GM19324 (cell line): Measurements from ENCODE around the gene ACTG1.

Source experiments
- ATAC-seq: cut with Tn5 transposase; IDR thresholded peaks from one replicate; pipeline ENCODE4 v1.9.1; 2021; ENCODE audit warnings: mild to moderate bottlenecking, moderate library complexity; ENCODE audit not compliant: unreplicated experiment, low FRiP score

Gene ACTG1

DNA sequence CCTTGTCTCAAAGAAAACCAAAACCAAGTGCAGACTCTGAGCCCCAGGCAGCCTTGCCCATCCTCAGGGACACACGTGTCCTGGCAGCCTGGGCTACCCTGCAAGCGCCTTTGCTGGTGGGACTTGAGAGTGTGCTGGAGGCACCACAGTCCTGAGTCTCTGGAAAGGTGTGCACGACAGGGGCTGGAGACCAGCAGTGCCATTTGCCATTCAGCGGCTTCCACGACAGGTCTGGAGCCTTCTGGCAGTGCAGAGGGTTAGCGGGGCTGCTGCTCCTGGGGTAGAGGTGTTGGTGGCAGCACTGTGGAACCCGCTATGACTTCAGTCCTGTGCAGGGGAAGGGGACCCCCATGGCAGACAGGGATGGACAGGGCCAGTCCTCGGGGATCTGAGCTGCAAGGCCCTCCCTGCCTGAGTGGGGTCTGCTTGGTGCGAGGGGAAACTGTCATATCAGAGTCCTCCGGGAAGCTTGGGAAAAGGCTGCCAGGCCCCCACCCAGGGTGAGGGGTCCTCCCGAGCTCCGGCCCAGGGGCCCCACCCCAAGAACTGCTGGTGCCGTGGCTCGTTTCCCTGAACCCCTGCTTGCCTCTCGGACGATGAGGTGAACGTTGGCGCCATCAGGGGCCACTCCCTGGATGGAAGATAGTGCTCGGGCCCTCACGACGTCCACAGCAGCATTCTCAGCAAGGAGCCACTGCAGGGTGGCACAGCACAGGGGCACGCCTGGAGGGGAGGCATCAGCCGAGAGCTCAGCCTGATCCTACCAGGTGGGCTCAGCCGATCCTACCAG is 32.8 kb upstream of the ACTG1 start:
- ATAC-seq, result no peak

DNA sequence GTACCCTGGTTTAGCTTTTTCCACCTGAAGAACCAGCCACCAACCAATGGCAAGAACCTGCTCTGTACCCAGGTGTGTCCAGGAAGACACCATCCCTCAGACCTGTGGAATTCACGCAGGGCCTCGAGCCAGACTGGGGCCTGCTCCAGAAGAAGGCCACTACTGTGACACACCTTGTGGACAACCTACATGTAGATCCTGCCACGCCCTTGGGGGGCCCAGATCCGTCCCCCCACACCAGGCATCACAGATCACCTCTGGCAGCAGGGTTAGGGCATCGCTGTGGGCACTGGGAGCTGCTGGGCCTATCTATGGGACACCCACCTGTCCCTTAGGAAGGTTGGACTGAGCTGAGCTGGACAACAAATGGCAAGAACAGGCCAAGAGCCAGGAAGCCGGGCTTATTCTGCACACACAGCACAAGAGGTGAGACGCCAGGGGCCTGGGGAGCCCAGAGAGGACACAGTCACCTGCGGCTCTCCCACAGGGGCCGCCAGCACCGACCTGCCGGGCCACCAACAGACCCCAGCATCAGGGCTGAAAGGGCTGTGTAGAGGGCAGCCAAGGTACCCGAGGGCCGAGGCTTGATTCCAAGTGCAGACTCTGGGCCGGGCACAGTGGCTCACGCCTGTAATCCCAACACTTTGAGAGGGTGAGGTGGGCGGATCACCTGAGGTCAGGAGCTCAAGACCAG is 31.8 kb upstream of the ACTG1 start:
- ATAC-seq, result no peak

DNA sequence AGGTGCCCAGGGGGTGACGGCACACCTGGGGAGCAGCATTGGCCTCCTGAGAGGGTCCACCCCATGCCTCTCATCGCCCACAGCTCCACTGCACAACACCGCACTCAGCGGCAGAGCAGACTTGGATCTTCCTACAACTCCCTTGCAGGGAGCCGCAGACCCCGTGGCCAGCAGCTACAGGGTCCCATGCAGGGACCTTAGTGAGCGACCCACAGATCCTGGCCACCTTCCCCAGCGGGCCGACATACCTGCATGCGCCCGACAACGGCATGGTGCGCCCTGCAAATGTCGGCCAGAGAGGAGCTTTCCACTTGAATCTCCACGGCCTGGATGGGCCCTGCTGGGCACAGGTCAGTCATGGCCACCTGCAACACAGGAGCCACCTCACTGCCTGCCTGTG is 31.2 kb upstream of the ACTG1 start:
- ATAC-seq, result no peak

DNA sequence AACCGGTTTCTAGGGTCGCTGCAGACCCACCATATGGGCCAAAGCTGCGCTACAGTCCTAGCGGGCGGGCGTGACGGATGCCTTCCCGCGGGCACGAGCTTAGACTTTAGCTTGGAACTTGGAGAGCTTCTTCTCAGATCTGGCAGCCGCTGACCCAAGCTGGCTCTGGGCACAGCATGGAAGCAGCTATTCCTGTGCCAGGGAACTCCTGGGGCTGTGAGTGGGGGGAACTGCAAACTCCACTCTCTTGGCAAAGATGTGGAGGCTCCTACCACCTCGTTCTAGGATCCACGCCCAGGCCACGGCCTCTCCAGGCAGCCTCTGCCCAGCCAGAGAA is 30.7 kb upstream of the ACTG1 start:
- no peak for ATAC-seq

DNA sequence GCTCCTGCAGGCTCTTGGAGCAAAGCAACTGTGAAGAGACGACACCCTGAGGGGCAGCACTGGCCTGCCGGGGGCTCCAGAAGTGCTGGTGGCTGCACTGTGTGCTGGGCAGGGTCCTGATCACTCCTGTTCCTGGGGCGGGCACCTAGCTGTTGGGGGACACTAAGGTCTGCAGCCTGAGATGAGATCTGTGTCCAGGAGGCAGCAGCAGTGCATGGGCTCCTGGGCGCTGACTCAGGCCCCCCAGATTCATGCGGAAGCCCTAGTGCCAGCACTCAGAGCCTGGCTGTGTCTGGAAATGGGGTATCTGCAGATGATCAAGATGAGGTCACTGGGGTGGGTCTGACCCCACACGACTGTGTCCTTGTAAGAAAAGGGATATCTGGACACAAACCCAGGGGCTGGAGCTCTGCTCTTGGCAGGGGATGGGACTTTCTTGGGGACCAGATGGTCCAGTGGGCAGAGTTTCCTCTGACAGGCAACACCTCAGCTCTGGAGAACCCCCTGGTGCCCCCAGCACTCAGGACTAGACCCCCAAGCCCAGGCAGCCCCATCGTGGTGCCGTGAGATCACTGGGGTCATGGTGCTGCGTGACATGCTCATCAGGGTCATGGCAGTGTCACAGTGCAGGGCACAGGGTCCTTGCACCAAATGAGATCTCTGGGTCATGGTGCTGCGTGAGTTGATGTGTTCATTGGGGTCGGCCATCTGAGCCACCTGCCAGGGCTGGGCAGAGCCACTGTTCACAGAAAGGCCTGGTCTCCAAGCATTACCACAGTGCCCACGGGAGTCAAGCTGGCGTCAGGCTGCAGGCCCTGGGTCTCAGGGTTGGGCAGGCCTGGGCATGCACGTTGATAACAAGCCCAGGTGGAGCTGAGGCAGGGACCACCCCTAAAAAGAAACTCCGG is 30.1 kb upstream of the ACTG1 start:
- no peak for ATAC-seq

DNA sequence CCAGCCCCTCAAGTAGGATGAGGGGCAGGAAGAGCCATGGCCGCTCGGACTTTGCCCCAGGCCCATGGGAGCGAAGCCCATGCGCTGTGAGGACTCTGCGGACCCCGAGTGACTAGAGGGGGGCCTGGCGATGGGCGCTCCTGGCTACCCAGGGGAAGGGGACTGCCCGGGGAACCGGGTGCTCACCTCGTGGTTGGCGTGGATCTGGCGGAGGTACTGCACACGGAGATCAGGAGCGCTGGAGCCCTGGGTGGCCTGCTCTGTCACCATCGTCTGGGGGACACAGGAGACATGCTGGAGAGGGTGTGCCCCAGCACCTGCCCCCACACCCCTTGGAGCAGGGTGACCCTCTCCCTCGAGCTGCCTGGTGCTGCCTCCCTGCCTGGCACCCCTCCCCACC is 28.5 kb upstream of the ACTG1 start:
- ATAC-seq, result no peak

DNA sequence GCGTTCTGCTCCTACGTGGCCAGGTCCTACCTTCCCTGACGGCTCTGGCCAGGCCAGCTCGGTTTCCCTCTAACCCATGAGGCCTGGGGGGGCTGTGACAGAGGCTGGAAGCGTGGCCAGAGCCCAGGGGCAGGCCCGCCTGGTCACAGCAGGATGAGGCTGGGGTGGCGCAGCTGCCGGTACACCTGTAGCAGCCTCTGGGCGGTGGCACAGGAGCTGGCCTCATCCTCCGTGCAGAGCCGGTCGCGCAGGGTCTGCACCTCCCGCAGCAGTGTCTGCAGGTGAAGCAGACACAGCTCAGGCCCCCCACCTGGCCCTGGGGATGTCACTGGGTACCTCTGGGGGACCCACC is 28.1 kb upstream of the ACTG1 start:
- no peak for ATAC-seq

DNA sequence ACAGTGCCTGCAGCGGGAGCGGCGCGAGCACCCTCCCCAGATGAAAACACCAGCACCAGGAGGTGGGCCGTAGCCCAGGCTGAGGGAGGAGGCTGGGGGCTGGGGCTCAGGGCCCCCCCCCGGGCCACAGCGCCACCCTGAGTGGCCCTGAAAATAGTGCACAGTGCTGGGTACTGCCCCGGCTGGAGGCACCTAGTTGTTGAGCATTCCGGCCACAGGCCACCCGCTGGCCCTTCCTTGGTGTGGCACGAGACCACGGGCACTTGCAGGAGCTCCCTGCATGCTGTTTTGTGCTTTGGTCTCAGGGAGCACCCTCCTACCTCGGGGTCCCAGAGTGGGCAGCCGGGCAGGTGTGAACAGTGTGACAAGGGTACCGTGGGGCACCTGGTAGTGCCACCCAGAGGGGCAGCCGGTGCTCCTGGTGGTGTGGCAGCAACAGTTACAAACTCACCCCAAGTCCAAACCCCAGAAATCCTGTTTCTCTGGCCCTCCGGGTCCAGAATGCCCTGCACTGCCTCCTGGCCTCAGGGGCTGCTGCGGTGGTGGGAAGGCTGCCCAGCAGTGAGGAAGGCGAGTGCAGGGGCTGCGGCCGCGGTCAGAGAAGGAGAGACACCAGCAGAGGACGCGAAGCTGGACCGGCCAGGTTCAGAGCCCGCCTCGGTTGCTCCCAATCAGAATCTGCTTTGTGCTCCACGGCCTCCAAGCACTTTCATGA is 27.5 kb upstream of the ACTG1 start:
- no peak for ATAC-seq

DNA sequence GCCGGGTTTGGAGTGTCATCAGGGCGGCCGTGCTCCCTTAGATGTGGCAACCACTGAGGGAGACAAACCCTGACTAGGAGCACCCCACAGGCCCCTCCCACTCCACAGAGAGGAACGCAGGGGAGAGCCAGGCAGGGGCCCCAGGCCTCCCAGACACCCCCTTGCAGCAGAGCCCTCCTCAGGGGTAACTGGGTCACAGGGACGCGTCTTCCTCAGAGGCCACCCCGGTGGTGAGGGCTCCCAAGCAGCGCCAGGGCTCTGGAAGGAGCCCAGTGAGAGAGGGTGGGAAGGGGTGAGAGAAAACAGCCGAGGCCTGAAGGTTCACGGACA is 26.9 kb upstream of the ACTG1 start:
- ATAC-seq, result no peak

DNA sequence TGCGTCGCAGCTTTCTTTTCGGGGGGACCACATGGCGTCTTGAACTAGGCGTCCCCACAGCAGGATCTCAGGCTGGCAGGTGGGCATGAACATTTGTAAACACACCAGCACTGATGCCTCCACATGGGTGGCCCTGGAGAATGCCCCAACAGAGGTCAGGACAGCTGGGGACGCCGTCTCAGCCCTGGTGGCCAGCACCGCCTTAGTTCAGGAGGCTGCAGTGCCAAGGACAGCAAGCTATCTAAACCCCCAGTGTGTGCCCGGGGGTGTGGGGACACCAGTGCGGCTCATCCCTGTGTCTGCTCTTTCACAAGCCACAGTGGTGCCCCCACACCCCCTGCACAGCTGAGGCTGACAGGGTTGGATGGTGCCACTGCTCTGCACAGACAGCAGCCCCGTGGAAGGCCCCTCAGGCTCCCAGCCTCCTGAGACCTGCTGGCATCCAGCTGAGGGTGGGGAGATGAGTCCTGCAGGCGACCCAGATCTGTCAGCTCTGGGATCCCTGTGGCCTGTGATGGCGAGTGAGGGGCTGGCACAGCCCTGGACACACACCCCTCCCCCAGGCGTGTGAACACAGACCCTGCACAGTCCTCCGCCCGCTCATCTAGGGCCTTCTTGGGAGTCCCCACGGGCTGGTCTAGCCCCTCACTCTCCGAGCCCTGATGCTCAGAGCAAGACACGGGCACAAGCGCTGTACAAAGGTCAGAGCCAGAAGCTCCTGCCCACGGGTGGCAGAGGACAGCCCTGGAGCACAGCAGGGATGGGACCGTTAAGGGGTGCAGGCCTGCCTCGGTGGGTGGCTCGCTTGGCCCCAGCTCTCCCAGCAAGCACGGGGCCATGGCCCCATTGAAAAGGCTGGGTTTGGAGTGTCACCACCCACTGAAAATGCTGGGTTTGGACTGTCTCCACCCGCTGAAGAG is 26.3 kb upstream of the ACTG1 start:
- ATAC-seq, result no peak

DNA sequence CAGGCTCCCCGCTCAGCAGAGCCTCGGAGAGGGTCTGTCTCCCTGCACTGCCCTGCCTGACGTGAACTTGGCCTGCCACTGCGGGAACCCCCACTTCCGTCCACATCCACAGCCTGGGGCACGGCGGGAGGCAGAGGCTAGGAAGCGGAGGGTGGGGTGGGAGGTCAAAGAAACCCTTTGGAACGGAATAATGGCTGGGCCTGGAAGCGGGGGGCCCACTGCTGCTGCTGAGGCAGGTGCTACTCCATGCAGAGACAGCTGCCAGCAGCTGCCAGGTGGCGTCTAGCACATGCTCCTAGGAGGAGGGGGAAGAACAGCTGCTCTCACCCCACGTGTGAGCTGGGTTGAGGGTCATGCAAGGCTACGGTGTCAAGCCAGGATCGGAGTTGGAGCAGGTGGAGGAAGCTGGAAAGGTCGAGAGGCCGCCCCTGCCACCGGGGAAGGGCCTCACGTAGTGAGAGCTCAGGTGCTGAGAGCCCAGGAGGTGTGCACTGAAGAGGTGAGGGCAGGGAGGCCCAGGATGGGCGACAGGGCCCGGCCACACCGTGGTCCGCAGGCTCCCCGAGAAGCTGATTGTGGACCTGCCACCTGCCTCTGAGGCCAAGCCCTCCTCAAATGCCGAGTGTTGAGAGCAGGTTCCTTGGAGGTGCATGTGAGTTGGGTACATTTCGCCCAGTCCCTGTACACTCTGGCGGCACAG is 25.4 kb upstream of the ACTG1 start:
- ATAC-seq, result no peak

DNA sequence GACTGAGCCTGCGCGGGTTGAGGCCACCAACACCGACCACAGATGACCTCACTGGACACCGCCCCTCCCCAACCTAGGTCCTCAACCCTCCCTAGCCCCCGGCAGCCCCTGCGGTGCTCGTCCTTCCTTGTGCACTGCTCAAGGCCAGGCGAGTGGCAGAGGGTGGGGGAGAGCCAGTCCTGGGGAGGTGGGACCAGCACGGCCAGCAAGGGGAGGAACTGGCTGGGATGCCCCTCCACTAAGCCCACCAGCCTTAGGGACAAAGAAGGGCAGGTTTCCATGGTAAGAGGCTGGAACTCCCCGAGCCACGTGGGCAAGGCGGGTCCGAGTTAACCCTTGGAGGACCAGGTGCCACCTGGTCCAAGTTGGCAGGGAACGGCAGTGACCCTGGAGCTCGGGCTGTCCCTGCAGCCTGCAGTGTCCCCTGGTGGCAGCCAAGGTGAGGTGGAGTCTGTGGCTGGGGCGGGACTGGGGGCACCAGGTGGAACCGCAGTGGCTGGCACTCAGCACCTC is 24.8 kb upstream of the ACTG1 start:
- no peak for ATAC-seq

DNA sequence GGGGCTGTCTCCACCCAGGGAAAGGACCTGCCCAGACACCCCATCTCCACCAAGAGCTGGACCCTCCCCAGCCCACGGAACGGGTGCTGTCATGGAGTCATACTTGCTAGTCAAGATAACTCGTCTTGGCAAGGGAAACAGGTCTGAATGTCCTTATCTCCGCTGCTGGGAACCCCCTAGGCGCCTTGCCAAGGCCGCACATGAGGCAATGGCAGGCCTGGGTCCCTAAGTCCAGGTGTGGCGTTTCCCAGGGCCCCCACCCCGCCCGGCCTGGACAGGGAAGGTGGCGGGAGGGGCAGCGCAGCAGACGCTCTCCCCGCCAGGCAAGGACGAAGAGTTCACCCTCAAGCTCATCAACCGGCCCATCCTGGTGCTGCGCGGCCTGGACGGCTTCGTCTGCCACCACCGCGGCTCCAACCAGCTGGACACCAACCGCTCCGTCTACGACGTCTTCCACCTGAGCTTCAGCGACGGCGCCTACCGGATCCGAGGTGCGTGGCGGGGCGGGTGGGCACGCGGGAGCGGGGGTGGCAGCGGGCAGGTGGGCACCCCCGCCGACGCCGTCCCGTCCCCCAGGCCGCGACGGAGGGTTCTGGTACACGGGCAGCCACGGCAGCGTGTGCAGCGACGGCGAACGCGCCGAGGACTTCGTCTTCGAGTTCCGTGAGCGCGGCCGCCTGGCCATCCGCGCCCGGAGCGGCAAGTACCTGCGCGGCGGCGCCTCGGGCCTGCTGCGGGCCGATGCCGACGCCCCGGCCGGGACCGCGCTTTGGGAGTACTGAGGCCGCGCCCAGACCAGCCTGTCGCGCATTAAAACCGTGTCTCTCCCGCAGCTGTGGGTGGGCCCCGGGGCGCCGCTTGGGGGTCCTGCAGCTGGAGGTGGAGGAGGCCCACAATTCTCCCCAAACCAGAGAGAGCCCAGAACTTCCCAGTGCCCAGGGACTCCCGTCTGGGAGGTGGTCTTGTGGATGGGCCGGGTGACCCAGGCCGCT is 24.0 kb upstream of the ACTG1 start:
- ATAC-seq, result no peak

DNA sequence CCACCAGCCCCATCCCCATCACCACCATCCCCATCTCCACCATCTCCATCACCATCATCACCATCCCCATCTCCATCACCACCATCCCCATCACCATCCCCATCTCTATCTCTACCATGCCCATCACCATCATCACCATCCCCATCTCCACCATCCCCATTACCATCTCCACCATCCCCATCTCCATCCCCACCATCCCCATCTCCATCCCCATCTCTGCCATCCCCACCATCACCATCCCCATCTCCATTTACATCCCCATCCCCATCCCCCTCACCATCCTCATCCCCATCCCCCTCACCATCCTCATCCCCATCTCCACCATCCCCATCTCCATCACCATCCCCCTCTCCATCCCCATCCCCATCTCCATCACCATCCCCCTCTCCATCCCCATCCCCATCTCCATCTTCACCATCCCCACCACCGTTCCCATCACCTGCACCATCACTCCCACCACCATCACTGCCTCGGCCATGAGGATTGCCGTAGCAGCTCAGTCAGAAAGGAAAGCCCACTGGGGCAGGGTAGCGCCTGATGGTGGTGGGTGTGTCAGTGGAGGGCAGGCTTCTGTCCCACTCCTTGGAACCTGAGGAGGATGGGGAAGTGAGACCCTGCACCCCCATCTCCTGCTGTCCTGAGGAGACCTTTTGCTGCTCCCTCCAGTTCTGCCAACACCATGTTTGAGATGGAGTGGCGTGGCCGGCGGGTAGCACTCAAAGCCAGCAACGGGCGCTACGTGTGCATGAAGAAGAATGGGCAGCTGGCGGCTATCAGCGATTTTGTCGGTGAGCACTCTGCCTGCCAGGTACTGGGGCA is 23.1 kb upstream of the ACTG1 start:
- no peak for ATAC-seq

DNA sequence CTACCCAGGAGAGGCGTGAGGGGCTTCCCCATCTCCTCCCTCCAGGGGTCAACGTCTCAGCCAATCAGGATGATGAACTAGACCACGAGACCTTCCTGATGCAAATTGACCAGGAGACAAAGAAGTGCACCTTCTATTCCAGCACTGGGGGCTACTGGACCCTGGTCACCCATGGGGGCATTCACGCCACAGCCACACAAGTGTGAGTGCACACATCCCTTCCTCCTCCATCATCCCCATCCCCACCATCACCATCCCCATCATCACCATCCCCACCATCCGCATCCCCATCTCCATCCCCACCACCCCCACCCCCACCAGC is 22.4 kb upstream of the ACTG1 start:
- ATAC-seq, result no peak

DNA sequence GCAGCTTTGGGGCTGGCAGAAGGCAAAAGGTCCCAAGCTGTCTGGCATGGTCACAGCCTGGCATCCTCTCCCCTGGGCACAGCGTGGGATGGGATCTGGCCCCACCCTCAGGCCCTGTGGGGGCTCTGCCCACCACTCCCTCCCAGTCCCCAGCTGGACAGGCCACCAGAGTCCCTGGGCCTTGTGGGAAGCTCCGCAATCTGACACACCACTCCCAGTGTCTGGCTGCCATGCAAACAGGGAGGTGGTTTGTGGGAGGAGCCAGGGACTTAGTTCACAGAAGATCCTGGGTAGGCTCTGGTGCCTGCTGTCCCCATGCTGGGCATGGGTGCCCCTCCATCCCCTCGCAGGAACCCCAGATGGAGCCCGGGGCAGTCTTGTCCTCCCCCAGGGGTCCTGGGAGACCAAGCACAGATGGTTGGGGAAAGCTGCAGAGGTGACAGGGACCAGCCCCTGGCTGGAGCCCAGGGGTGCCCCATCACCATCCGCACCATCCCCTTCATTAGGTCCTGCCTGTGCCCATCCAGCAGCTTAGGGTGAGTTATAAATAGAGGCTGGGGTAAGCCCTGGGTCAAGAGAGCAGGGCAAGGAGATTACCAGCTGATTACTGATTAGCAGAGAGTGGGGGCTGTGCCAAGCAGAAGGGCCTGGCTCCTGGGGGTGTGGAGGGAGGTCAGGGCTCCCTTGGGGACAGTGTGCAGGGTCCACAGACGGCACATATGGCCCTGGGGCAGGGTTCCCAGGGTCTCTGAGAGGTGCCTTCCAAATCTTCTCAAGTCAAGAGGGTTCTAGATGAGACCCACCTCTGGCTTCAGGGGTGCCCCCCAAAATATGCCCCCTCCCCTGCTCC is 21.8 kb upstream of the ACTG1 start:
- no peak for ATAC-seq
